Stomach (tissue), 9 donors: ENCODE results near the gene EVI2B. TPM values are rescaled to one million over a fixed set of nuclear protein-coding genes. Genes with fewer than 3 reads are reported as not detected.
"Not testable (repeated sequence)": the region's sequence is repeated elsewhere in the genome, so short reads cannot be mapped to it uniquely, and the experiment has no call there.

ENCODE experiments used
- DNase-seq, 2 donors: peaks; one replicate each; pipeline versions ENCODE4 v3.0.0 to v3.0.0-alpha.2; 2013 to 2019
- H3K27ac ChIP-seq, 5 donors: fragments of 200-600 bp in 4 of 5; sonication (generic) in 4 of 5; one replicate each; pipeline ENCODE4 v1.5.1; 2013 to 2019; ENCODE audit warnings: mild to moderate bottlenecking in 1 of 5, moderate library complexity in 1 of 5
- H3K27me3 ChIP-seq, 3 donors: fragments of 200-600 bp; sonication (generic); one replicate each; pipeline ENCODE4 v1.5.1; 2017 to 2019; ENCODE audit warnings: mixed run types in 1 of 3
- H3K36me3 ChIP-seq, 4 donors: fragments of 200-600 bp; sonication (generic); 1 replicate in 3 of 4; 2 replicates in 1 of 4; pipeline ENCODE4 v1.5.1; 2016 to 2019
- H3K4me1 ChIP-seq, 4 donors: fragments of 200-600 bp; sonication (generic); one replicate each; pipeline ENCODE4 v1.5.1; 2016 to 2019
- H3K4me3 ChIP-seq, 4 donors: fragments of 200-600 bp; sonication (generic) in 3 of 4; one replicate each; pipeline ENCODE4 v1.5.1; 2016 to 2019; ENCODE audit warnings: mild to moderate bottlenecking in 1 of 4
- H3K9me3 ChIP-seq, 4 donors: fragments of 200-600 bp; sonication (generic); one replicate each; pipeline ENCODE4 v1.5.1; 2016 to 2019
- CTCF ChIP-seq, 7 experiments: fragments of 450-650 bp in 4 of 7; fragments of 200-600 bp in 3 of 7; sonication (generic) in 3 of 7; IDR thresholded peaks; one replicate each; pipeline ENCODE4 v1.5.1; 2016 to 2019; ENCODE audit warnings: antibody characterized with exemption in 7 of 7, control low read depth in 2 of 7, mild to moderate bottlenecking in 1 of 7
- EP300 ChIP-seq: sonication (generic); formaldehyde crosslinking; IDR thresholded peaks from one replicate; pipeline ENCODE4 v1.6.1; 2017; ENCODE audit warnings: antibody characterized with exemption
- POLR2A ChIP-seq, 4 donors: fragments of 450-650 bp; IDR thresholded peaks; one replicate each; pipeline ENCODE4 v1.6.1; 2016; ENCODE audit warnings: antibody characterized with exemption in 4 of 4, control low read depth in 2 of 4, mild to moderate bottlenecking in 1 of 4, moderate library complexity in 1 of 4
- POLR2AphosphoS5 ChIP-seq, 3 donors: sonication (generic); formaldehyde crosslinking; IDR thresholded peaks; one replicate each; pipeline ENCODE4 v1.6.1; 2016; ENCODE audit warnings: antibody characterized with exemption in 3 of 3
- WGBS, 5 donors: extraction: QIAGEN DNeasy Blood & Tissue Kit in 3 of 5; methylation state at CpG; one replicate each; pipeline versions ENCODE4 v1.1.5 to v1.1.7; 2013 to 2018; 5-methylcytosine and 5-hydroxymethylcytosine counted together
- intact Hi-C: fragments of 100-400 bp; cut with DNase I; formaldehyde crosslinking; loops from one replicate; pipeline ENCODE4 v1.15.1; 2023; ENCODE audit warnings: low total_unique reads
- polyA plus RNA-seq, 3 donors: library from polyadenylated mRNA; stranded (reverse); fragments of 200-250 nt; gene quantifications; one replicate each; pipeline ENCODE4 v1.2.3, GENCODE V29; 2013
- total RNA-seq, 5 donors: library from RNA; depleted of rRNA; stranded (reverse); fragments of >200 nt; gene quantifications; one replicate each; pipeline versions ENCODE4 v1.1.0 to v1.2.3, GENCODE V29; 2014 to 2016
- donor health status: healthy with polysubstance abuse.
- donor health status: Bipolar disorder and iron deficiency.
- donor health status: healthy.

Gene EVI2B
- total and polyA plus RNA-seq, 8 donors, result 1.5 to 21.3 (median 6.1) TPM

GRCh38 chr17:31294231-31294630 is 19.6 kb downstream of the EVI2B start:
- Histone ChIP-seq H3K36me3 (peaks cover 0 to 11% (median 1%) of the 10 kb centered on the region in 4 donors), H3K9me3 (no peaks in the 10 kb centered on the region), H3K27me3 (no peaks in the 10 kb centered on the region), H3K4me1 (no peaks in the 10 kb centered on the region), H3K27ac (no peak overlapping the region), H3K4me3 (no peak overlapping the region)
- 88 to 97% (median 93%) methylated on average over 3 of the region's 3 CpGs for WGBS, 5 donors
- no peak for TF ChIP-seq CTCF (IDR thresholded peaks at IDR 0.05)
- intact Hi-C loops, result no loop called here
- DNase-seq, result no peak

GRCh38 chr17:31293581-31293980 is 20.3 kb downstream of the EVI2B start:
- Histone ChIP-seq H3K4me3 (no peak overlapping the region), H3K36me3 (peaks cover 0 to 11% (median 1%) of the 10 kb centered on the region in 4 donors), H3K9me3 (no peaks in the 10 kb centered on the region), H3K27ac (no peak overlapping the region), H3K27me3 (no peaks in the 10 kb centered on the region), H3K4me1 (no peaks in the 10 kb centered on the region)
- 91 to 100% (median 92%) methylated on average over 2 of the region's 2 CpGs for WGBS, 5 donors
- intact Hi-C loops, result no loop called here
- TF ChIP-seq POLR2A (IDR thresholded peaks at IDR 0.05), result no peak
- no peak for TF ChIP-seq POLR2AphosphoS5 (IDR thresholded peaks at IDR 0.05)
- TF ChIP-seq EP300, result no peak
- no peak for TF ChIP-seq CTCF (IDR thresholded peaks at IDR 0.05)
- DNase-seq, result no peak

GRCh38 chr17:31291820-31292219 is 22.0 kb downstream of the EVI2B start:
- H3K4me3 ChIP-seq, result no peak overlapping the region
- H3K27me3 ChIP-seq, result no peaks in the 10 kb centered on the region
- DNase-seq, result no peak
- peaks cover 0 to 14% (median 6%) of the 10 kb centered on the region in 4 donors for H3K36me3 ChIP-seq
- H3K9me3 ChIP-seq, result no peaks in the 10 kb centered on the region
- H3K4me1 ChIP-seq, result no peaks in the 10 kb centered on the region
- no peak overlapping the region for H3K27ac ChIP-seq
- intact Hi-C loops, result no loop called here
- no peak for TF ChIP-seq CTCF (IDR thresholded peaks at IDR 0.05)
- TF ChIP-seq EP300, result no peak
- TF ChIP-seq POLR2A (IDR thresholded peaks at IDR 0.05), result no peak
- TF ChIP-seq POLR2AphosphoS5 (IDR thresholded peaks at IDR 0.05), result no peak

GRCh38 chr17:31289790-31290189 is 24.1 kb downstream of the EVI2B start:
- Histone ChIP-seq H3K27me3 (no peaks in the 10 kb centered on the region), H3K9me3 (no peaks in the 10 kb centered on the region), H3K36me3 (peaks cover 0 to 14% (median 7%) of the 10 kb centered on the region in 4 donors), H3K4me3 (no peak overlapping the region), H3K4me1 (no peaks in the 10 kb centered on the region), H3K27ac (no peak overlapping the region)
- WGBS, 5 donors, result 77 to 86% (median 81%) methylated on average over 3 of the region's 3 CpGs
- intact Hi-C loops, result no loop called here
- TF ChIP-seq POLR2A (IDR thresholded peaks at IDR 0.05) (no peak), CTCF (IDR thresholded peaks at IDR 0.05) (no peak), POLR2AphosphoS5 (IDR thresholded peaks at IDR 0.05) (no peak)
- no peak for DNase-seq

- H3K4me1 ChIP-seq, DNase-seq, H3K27me3 ChIP-seq, intact Hi-C loops, H3K4me3 ChIP-seq, H3K9me3 ChIP-seq, H3K27ac ChIP-seq: not testable (repeated sequence)
- peaks cover 0 to 15% (median 7%) of the 10 kb centered on the region in 4 donors for H3K36me3 ChIP-seq
- WGBS, 5 donors, result 44 to 100% (median 96%) methylated on average over 1 of the region's 1 CpG
Observed at GRCh38 chr17:31287932-31288331, 25.9 kb downstream of the EVI2B start.
